Fibroblast of mammary gland (primary cell): ENCODE results near the gene ZNF385D.
"Not testable (repeated sequence)": the region's sequence is repeated elsewhere in the genome, so short reads cannot be mapped to it uniquely, and the experiment has no call there.

ENCODE experiments used
- DNase-seq: peaks from one replicate; pipeline ENCODE4 v3.0.0-alpha.2; 2010; ENCODE audit warnings: low read depth
- H3K4me3 ChIP-seq: 2 replicates; pipeline ENCODE4 v1.5.1; 2011; ENCODE audit warnings: low read depth, mild to moderate bottlenecking, low read length, moderate library complexity; ENCODE audit not compliant: control insufficient read depth
- TF ChIP-seq, protein P1 (sequence below): conservative IDR thresholded peaks from 2 replicates; pipeline ENCODE4 v1.5.1; 2011; ENCODE audit warnings: low read depth, low read length, inconsistent platforms; ENCODE audit not compliant: control insufficient read depth, insufficient read depth

ZNF385D gene

DNA sequence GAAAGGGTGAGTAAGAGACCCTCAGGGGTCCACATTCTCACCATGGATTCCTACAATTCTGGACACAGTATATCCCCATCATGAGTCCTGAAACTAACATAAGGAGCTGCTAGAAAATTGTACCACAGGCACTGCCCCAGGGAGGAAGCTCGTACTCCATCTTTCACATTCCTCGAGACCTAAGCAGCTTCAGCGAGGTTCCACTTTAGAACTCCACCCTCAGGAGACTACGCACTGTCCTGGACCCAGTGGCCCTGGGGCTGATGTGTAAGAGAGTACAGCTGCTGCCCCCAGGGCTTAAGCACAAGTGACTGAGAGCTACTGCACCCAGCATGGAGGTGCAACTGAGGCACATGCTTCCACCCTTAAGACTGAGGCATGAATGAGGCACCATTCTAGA is 352.5 kb downstream of the ZNF385D start:
- TF ChIP-seq, protein P1, sequence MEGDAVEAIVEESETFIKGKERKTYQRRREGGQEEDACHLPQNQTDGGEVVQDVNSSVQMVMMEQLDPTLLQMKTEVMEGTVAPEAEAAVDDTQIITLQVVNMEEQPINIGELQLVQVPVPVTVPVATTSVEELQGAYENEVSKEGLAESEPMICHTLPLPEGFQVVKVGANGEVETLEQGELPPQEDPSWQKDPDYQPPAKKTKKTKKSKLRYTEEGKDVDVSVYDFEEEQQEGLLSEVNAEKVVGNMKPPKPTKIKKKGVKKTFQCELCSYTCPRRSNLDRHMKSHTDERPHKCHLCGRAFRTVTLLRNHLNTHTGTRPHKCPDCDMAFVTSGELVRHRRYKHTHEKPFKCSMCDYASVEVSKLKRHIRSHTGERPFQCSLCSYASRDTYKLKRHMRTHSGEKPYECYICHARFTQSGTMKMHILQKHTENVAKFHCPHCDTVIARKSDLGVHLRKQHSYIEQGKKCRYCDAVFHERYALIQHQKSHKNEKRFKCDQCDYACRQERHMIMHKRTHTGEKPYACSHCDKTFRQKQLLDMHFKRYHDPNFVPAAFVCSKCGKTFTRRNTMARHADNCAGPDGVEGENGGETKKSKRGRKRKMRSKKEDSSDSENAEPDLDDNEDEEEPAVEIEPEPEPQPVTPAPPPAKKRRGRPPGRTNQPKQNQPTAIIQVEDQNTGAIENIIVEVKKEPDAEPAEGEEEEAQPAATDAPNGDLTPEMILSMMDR, result no peak
- DNase-seq, result no peak
- no peak overlapping the region for H3K4me3 ChIP-seq

DNA sequence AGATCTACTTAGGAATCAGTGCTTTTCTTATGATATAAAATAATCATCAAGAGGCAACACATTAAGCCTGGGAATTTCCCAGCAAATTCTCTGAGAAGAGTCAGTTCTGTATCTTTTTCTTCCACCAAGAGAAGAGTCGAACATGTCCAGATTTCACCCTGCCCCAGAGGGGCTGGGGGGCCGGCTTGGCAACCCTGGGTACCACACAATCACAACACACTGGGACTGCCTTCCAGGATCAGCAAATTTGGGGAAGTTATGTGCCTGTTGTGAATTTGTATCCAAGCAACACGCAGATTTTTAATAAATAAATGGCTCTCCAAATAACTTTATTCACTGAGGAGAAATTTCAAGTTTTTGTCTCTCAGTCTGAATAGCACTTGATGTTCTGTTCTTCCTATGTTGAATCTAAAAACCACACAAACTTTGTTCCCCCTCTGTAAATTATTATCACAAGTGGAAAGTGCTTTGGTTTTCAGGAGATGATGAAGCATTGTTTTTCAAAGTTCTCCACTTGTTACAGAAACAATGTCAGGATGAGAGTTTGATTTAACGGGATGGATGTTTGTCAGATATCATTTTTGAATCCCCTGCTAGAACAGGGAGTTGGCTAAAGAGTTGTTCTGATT is 357.2 kb downstream of the ZNF385D start:
- no peak for DNase-seq
- TF ChIP-seq, protein P1, result no peak
- H3K4me3 ChIP-seq, result no peak overlapping the region

DNA sequence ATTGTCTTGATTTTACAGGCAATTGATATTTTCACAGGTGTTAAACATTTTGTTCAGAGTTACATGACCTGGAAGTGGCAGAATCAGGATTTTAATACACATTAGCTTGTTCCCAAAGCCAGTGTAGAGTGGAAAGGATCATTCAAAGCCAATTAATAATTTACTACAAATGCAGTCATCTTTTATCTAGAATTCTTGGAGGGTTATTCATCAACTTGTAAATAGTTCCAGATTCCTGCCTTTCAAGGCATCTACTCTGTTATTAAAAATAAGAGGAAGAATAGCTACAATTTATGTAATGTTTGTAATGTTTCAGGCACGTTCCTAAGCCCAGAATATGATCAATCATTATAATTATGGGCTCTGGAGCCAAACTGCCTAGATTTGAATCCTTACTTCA is 358.5 kb downstream of the ZNF385D start:
- peak; percentile 28 for DNase-seq
- TF ChIP-seq, protein P1, result no peak
- no peak overlapping the region for H3K4me3 ChIP-seq

DNA sequence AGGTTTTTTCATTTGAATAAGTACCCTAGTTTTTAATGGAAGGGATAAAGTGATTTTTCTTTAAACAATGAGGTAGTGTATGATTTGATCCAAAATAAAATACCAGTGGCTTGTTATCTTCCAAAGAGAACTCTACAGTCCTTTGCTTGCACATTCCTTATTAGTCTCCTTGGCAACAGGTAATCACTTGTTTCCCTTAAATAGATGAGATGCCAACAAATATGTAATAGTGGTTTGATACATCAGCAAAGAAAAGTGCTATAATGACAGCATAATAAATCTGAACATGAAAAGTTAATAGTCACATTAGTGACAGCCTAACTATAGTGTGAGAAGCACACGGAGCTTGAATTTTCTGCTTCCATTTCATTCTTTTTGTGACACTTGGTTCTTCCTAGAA is 360.2 kb downstream of the ZNF385D start:
- TF ChIP-seq, protein P1, result no peak
- H3K4me3 ChIP-seq, result no peak overlapping the region
- no peak for DNase-seq

DNA sequence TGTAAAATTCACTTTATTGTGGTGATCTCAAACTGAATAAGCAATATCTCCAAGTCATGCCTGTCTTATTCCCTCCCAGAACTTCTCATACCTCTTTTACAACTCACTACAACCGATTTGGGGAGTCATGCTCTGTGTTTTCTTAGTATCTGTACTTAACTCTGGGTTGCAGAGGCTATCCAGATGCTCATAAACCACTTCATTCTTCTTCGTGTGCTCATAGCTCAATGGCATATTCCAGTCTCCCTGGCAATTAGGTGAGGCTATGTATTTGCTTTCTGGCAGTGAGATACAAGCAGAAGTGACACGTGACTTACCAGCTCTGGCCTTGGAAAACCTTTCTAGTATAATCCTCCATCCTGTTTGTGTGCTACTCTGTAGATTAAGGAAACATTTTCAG is 360.9 kb downstream of the ZNF385D start:
- H3K4me3 ChIP-seq, result no peak overlapping the region
- peak; percentile 88 for DNase-seq
- TF ChIP-seq, protein P1, result no peak

DNA sequence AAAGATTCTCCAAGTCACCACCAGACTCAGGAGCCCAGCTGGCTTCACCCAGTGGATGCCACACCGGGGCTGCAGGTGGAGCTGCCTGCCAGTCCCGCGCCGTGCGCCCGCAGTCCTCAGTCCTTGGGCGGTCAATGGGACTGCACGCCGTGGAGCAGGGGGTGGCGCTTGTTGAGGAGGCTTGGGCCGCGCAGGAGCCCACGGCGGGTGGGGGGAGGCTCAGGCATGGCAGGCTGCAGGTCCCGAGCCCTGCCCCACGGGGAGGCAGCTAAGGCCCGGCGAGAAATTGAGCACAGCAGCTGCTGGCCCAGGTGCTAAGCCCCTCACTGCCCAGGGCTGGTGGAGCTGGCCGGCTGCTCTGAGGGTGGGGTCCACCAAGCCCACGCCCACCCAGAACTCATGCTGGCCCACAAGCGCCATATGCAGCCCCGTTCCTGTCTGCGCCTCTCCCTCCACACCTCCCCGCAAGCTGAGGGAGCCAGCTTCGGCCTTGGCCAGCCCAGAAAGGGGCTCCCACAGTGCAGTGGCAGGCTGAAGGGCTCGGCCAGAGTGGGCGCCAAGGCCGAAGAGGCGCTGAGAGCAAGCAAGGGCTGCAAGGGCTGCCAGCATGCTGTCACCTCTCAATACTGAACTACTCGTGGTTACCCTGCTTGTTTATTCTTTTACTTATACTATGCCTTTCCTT is 363.7 kb downstream of the ZNF385D start:
- DNase-seq, H3K4me3 ChIP-seq: not testable (repeated sequence)

DNA sequence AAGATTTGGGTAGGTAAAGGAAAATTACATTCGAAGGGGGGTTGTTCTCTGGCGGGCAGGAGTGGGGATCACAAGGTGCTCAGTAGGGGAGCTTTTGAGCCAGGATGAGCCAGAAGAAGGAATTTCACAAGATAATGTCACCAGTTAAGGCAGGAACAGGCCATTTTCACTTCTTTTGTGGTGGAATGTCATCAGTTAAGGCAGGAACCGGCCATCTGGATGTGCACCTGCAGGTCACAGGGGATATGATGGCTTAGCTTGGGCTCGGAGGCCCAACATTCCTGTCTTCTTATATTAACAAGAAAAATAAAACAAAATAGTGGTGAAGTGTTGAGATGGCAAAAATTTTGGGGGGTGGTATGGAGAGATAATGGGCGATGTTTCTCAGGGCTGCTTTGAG is 373.0 kb downstream of the ZNF385D start:
- not testable (repeated sequence) for DNase-seq

DNA sequence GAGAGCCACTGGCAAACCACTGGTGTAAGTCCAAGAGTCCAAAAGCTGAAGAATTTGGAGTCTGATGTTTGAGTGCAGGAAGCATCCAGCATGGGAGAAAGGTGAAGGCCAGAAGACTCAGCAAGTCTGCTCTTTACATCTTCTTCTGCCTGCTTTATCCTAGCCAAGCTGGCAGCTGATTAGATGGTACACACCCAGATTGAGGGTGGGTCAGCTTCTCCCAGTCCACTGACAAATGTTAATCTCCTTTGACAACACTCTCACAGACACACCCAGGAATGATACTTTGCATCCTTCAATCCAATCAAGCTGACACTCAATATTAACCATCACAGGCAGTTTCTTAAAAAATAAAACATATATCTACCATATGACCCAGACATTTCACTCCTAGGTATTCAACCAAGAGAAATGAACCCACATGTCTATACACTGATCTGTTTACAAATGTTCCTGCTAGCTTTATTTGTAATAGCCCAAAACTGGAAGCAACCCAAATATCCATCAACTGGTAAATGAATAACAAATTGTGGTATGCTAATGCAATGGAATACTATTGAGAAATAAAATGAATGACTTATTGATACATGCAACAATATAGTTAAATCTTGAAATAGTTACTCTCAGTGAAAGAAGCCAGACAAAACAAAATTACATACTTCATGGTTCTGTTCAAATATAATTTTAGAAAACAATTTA is 373.8 kb downstream of the ZNF385D start:
- peak; percentile 46 for DNase-seq
- TF ChIP-seq, protein P1, result no peak
- H3K4me3 ChIP-seq, result no peak overlapping the region

More for the DNA sequence above, 373.0 kb downstream of the ZNF385D start:
- not testable (repeated sequence) for H3K4me3 ChIP-seq
